HG02981 (cell line): ENCODE data around the gene CLOCK.

ENCODE experiments used
- ATAC-seq: cut with Tn5 transposase; IDR thresholded peaks from one replicate; pipeline ENCODE4 v1.9.1; 2021; ENCODE audit warnings: mild to moderate bottlenecking, moderate library complexity; ENCODE audit not compliant: unreplicated experiment

The CLOCK gene

GRCh38 chr4:55545151-55545550, 1.6 kb downstream of the CLOCK start:
- ATAC-seq, result no peak

GRCh38 chr4:55543858-55544257, 2.9 kb downstream of the CLOCK start:
- no peak for ATAC-seq

DNA sequence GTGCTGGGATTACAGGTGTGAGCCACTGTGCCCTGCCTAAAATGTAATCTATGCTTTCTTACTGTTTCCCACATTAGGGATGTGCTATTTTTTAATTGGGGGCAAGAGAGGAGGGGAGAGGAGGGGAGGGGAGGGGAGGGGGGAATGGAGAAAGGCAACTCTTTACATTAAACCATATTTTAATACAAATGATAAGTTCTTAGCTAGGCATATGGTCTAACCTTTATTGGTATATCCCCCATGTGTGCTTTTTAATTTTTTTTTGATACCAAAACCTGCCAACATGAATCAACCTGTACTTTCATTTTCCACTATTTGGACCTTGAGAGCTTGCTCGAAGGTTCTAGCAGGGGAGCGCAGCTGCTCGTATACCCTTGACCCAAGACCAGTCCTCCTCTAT, 6.4 kb downstream of the CLOCK start:
- no peak for ATAC-seq

DNA sequence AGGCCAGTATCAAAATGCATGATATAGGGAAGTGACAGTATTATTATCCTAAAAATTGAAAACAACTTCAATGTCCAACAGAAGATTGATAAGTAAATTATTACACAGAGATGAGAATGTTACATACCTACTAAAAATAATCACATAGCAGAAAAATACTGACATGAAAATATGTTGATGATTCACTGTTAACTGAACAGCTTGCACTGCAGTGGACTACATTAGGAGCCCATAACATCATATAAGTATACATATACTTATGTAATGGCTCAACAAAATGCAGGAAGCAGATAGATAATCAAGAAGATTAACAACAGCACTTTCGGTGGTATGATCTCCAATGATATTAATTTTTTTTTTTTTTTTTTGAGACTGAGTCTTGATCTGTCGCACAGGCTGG, 7.1 kb downstream of the CLOCK start:
- no peak for ATAC-seq

DNA sequence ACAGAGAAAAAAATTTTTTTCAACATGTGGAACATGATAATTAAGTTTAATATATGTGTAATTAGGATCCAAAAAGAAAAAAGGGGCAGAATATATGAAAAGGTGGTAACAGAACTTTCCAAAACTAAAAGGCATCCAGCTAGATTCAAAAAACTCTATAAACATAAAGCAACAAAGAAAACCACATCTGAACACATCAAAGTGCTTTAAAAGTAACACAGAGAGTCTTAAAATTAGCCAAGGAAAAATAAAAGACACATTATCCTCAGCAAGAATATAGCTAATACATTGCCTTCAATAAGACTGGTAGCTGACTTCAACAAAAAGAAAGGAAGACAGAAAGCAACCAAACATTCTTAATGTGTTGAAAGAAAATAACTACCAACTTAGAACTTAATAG, 8.2 kb downstream of the CLOCK start:
- ATAC-seq, result no peak

- ATAC-seq, result no peak
Measured at GRCh38 chr4:55534306-55534705, 12.4 kb downstream of the CLOCK start.

- ATAC-seq, result no peak
Measured at GRCh38 chr4:55530691-55531090, 16.0 kb downstream of the CLOCK start.

DNA sequence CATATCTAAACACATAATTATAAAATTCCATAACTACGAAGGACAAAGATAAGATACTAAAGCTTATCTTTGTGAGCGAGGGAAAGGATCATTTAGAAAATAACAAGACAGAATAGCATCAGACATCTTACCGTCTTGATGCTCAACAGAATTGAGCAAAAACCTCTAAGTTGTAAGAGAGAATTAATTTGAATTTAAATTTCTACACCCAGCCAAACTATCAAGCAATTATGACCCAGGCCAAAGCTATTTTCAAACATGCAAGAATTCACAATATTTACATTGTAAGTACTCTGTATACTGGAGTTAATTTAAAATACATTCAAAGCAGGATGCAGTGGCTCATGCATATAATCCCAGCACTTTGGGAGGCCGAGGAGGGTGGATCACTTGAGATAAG, 16.5 kb downstream of the CLOCK start:
- ATAC-seq, result no peak

DNA sequence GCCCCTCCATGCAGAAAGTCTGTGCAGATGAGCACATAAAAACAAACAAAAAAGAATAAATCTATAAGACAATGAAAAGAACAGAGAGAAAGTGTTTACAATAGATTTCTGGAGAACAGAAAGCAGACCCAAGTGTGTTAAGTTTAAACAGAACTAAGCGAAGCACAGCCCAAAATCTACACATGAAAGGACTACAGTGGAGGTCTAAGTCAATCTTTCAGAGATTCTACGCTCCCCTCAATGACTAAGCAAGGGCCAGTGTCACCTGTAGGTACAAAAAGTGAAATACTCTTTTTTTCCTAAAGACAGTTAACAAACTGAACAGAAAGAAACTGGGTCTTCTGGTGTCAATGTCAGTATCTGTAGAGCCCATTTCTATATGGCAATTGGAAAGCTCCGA, 18.2 kb downstream of the CLOCK start:
- ATAC-seq, result no peak

- ATAC-seq, result no peak
Measured at GRCh38 chr4:55524844-55525571, 21.7 kb downstream of the CLOCK start.

DNA sequence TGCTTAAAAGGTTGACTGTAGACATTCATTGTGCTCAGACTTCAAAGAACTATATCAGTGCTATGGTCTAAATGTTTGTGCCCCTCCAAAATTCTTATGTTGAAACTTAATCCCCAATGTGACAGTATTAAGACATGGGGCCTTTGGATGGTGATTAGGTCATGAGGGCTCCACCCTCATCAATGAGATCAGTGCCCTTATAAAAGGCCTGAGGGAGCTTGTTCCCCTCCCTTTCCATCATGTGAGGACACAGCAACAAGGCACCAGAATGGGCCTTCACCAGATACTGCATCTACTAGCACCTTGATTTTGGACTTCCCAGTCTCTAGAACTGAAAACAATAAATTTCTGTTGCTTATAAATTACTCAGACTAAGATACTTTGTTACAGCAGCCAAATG, 28.3 kb downstream of the CLOCK start:
- no peak for ATAC-seq

DNA sequence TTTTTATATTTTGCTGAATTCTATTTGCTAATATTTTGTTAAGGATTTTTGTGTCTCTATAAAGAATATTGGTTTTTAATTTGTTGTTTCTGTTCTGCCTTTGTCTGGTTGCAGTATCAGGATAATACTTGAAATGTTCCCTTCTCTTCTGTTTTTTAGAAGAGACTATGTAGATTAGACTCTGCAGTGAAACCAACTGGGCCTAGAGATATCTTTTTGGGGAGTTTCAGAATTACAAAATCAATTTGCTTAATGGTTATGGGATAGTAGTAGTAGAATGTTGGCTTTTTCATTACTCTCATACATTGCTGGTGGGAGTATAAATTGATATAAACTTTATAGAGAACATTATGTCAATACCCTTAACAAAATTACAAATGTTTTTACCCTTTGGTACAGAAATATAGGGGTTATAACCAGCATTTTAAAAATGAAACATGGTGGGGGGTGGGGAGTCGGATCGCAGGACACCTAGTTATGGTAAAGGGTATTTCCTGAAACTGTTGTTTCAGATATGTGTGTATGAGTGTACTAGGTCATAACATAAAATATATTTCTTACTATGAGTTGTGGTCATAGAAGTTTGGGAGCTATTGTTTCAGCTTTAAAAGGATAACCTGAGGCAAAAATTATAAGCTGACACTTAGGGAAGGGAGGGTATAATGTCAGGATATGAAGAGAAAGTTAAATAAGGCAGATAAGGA, 29.0 kb downstream of the CLOCK start:
- ATAC-seq, result no peak

DNA sequence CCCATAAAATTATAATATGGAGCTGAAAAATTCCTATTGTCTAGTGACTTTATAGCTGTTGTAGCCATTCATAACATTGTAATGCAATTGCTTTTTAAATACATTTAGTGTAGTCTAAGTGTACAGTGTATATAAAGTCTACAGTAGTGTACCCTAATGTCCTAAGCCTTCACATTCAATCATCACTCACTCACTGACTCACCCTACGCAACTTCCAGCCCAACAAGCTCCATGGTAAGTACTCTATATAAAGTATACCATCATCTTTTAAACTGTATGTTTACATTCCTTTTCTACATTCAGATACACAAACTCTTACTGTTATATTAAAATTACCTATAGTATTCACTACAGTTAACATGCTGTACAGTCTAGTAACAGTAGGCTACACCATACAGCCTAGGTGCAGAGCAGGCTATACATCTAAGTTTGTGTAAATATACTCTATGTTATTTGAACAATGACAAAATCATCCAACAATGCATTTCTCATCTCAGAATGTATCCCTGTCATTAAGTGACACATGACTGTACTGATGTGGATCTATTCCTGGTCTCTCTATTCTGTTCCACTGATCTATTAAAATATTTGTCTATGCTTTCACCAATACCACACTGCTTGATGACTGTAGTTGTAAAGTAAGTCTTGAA, 33.7 kb downstream of the CLOCK start:
- no peak for ATAC-seq

DNA sequence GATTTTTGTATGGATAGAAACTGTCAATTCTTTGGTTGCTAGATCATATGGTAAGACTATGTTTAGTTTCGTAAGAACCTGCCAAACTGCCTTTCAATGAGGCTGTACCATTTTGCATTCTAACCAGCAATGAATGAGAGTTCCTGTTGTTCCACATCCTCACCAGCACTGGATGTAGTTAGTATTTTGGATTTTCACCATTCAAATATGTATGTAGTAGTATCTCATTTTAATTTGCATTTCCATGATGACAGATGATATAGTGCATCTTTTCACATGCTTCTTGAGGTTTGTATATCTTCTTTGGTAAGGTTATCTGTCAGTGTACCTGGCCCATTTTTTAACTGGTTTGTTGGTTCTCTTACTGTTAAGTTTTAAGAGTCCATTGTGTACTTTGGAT, 34.6 kb downstream of the CLOCK start:
- ATAC-seq, result no peak

DNA sequence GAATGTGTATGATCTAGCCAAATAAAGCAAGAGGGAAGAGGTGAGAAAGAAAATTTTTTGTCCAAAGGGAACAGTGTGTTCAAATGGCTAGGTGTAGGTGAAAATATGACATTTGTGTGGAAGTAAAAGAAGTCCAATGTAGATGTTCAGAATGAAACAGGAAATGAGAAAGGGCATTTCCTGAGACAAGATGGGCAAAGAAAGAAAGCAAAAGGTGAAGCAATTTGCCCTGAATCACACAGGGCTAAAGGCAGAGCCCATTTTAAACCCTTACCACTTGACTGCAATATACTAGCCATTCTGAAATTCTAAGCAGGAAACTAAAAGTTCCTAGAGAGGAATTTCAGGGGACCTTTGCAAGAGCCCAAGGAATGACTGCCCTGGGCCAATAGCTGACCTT, 36.0 kb downstream of the CLOCK start:
- no peak for ATAC-seq

GRCh38 chr4:55509266-55509665, 37.4 kb downstream of the CLOCK start:
- no peak for ATAC-seq

DNA sequence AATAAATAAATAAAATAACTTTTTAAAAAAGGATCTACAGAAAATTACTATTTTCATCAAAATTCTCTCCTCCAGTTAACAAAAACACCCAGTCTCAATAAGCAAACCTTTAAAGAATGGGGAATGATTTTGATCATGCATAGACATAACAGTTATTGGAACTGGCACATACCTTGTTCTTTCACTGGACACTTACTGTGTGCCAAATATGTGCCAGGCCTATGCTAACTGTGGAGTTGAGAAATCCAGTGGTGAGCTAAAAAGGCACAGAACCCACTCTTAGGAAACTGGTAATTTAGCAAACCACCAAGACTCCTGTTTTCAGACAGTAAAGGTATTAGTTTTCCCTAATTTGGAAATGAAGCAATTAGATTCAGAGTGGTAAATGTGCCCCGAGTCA, 39.1 kb downstream of the CLOCK start:
- no peak for ATAC-seq

- no peak for ATAC-seq
Measured at GRCh38 chr4:55503169-55503568, 43.5 kb downstream of the CLOCK start.

GRCh38 chr4:55500072-55500471, 46.6 kb downstream of the CLOCK start:
- ATAC-seq, result no peak

- ATAC-seq, result no peak
Measured at GRCh38 chr4:55499495-55499894, 47.2 kb downstream of the CLOCK start.

DNA sequence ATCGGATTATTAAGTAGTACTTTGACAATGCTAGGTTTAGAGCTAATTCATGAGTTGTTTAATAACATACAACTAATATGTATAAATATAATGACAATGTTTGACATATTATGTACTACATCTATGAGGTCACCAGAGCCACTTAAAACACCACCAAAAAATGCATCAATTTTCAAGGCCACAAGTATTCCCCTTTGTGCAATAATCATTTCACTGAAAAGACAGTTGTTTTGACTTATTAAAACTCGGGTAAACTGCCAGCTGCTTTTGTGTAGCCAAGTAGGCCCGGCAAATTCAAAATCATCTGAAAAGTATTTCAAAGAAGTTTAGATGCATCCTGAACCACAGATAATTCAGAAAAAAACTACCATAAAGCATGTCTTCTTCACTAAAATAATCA, 48.7 kb downstream of the CLOCK start:
- no peak for ATAC-seq

GRCh38 chr4:55491486-55491885, 55.2 kb downstream of the CLOCK start:
- ATAC-seq, result no peak
